GM10248 (cell line): ENCODE results near the gene ELMO3.

Source experiments
- CTCF ChIA-PET: fragments of 300-600 bp; sonication (Branson Sonifier 250); formaldehyde crosslinking; extraction: SDS; loops from one replicate; lab custom pipeline; 2021; ENCODE audit warnings: antibody characterized with exemption; lab: Yijun Ruan, JAX
- POLR2A ChIA-PET: fragments of 350-650 bp; sonication (Branson Sonifier 250); formaldehyde crosslinking; extraction: SDS; loops from one replicate; lab custom pipeline; 2020; ENCODE audit warnings: antibody characterized with exemption; lab: Yijun Ruan, JAX
- DNase-seq: peaks from one replicate; pipeline ENCODE4 v3.0.0; 2012; ENCODE audit errors: extremely low spot score
- CTCF ChIP-seq: IDR thresholded peaks from 2 replicates; pipeline ENCODE4 v1.5.1; 2012; ENCODE audit warnings: mild to moderate bottlenecking, low read depth; ENCODE audit errors: extremely low read depth, missing control alignments, control extremely low read depth

ELMO3 gene

GRCh38 chr16:67245674-67246080, 46.7 kb downstream of the ELMO3 start:
- TF ChIP-seq CTCF = no peak
- CTCF ChIA-PET = interaction anchor here (2.1 to 5.3 kb wide), 6 partner anchors 7 to 183 kb away, joined by 7 to 32 read pairs (median 14); partner anchors contain the start of gene TMEM208
- DNase-seq = no peak
- POLR2A ChIA-PET = interaction anchor here (2.4 kb wide), 1 partner anchor 16 kb away, joined by 11 read pairs; no protein-coding TSS in a partner anchor

- peak; percentile 76 for DNase-seq
- CTCF ChIA-PET = interaction anchor here (1.6 to 5.3 kb wide), 8 partner anchors 8 to 228 kb away, joined by 4 to 32 read pairs (median 12); partner anchors contain the start of gene TMEM208
- TF ChIP-seq CTCF = peak; percentile 42
- POLR2A ChIA-PET = interaction anchor here (1.5 to 2.4 kb wide), 2 partner anchors 17 to 19 kb away, joined by 9 to 11 read pairs; partner anchors contain the start of gene TMEM208
Measured at GRCh38 chr16:67246081-67246755, 47.3 kb downstream of the ELMO3 start.

GRCh38 chr16:67246756-67247191, 47.8 kb downstream of the ELMO3 start:
- ChIA-PET POLR2A (interaction anchor here (1.3 to 2.4 kb wide), 4 partner anchors 8 to 20 kb away, joined by 5 to 11 read pairs (median 7); partner anchors contain the start of gene TMEM208), CTCF (interaction anchor here (1.5 to 5.3 kb wide), 8 partner anchors 9 to 229 kb away, joined by 4 to 32 read pairs (median 12); partner anchors contain the start of gene TMEM208)
- peak; percentile 44 for DNase-seq
- TF ChIP-seq CTCF = no peak

GRCh38 chr16:67247192-67248072, 48.5 kb downstream of the ELMO3 start, which contains the start of gene FHOD1:
TSS of gene FHOD1 (minus strand) at chr16:67247481. CDS start at chr16:67247410, 71 bp downstream.
- TF ChIP-seq CTCF = no peak
- peak; percentile 97 for DNase-seq
- POLR2A ChIA-PET = interaction anchor here (0.6 to 2.4 kb wide), 8 partner anchors 9 to 206 kb away, joined by 4 to 11 read pairs (median 5); partner anchors contain the start of gene TMEM208
- CTCF ChIA-PET = interaction anchor here (1.3 to 5.3 kb wide), 9 partner anchors 9 to 274 kb away, joined by 3 to 32 read pairs (median 6); partner anchors contain the start of gene TMEM208

- CTCF ChIA-PET = interaction anchor here (1.0 to 5.3 kb wide), 9 partner anchors 10 to 273 kb away, joined by 3 to 32 read pairs (median 6); partner anchors contain the start of gene TMEM208
- no peak for TF ChIP-seq CTCF
- no peak for DNase-seq
- POLR2A ChIA-PET = interaction anchor here (0.6 to 2.4 kb wide), 7 partner anchors 9 to 207 kb away, joined by 4 to 11 read pairs (median 5); partner anchors contain the start of gene TMEM208
Measured at GRCh38 chr16:67248073-67248400, 49.1 kb downstream of the ELMO3 start.
